Adrenal gland (tissue), 5 donors: ENCODE results near the gene DEK.

ENCODE experiments used
- POLR2A ChIP-seq, 2 donors: fragments of 450-650 bp; IDR thresholded peaks; one replicate each; pipeline ENCODE4 v1.6.1; 2017; ENCODE audit warnings: antibody characterized with exemption in 2 of 2, mild to moderate bottlenecking in 2 of 2, moderate library complexity in 1 of 2
- TF ChIP-seq, protein P1 (sequence below), 6 experiments: fragments of 450-650 bp in 4 of 6; fragments of 200-600 bp in 2 of 6; sonication (generic) in 1 of 6; IDR thresholded peaks; 1 replicate in 5 of 6; 2 replicates in 1 of 6; pipeline versions ENCODE4 v1.5.1 to v1.8.0; 2016 to 2021; ENCODE audit warnings: antibody characterized with exemption in 6 of 6, mild to moderate bottlenecking in 2 of 6, moderate library complexity in 1 of 6
- donor health status: DM: no; HTN: no; CAD: no.

DNA sequence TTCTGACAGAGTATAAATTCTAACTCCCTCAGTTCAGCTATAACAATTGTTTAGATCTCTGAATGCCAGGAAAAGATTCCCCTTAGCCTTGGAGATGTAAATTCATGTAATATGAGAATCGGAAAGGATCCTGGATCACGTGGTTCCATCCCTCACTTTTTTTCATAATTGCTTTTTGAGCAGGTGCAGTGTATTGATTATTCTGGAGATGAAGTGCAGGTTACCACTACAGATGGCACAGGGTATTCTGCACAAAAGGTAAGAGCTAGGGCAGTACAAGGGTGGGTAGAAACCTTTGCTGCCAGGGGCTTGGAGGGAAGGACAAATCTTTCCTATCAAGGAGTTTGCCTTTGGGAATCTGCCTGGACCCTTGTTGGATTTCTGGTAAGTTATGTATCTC lies 56.4 kb downstream of the DEK start:
- TF ChIP-seq, protein P1, sequence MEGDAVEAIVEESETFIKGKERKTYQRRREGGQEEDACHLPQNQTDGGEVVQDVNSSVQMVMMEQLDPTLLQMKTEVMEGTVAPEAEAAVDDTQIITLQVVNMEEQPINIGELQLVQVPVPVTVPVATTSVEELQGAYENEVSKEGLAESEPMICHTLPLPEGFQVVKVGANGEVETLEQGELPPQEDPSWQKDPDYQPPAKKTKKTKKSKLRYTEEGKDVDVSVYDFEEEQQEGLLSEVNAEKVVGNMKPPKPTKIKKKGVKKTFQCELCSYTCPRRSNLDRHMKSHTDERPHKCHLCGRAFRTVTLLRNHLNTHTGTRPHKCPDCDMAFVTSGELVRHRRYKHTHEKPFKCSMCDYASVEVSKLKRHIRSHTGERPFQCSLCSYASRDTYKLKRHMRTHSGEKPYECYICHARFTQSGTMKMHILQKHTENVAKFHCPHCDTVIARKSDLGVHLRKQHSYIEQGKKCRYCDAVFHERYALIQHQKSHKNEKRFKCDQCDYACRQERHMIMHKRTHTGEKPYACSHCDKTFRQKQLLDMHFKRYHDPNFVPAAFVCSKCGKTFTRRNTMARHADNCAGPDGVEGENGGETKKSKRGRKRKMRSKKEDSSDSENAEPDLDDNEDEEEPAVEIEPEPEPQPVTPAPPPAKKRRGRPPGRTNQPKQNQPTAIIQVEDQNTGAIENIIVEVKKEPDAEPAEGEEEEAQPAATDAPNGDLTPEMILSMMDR (IDR thresholded peaks at IDR 0.05), result no peak
- TF ChIP-seq POLR2A (IDR thresholded peaks at IDR 0.05), result no peak
